Caco-2 (cell line): ENCODE measurements around the gene DCTPP1. TPM values are rescaled to one million over a fixed set of nuclear protein-coding genes. Genes with fewer than 3 reads are reported as not detected.

Source experiments
- BruUV-seq: library from RNA; stranded (reverse); fragments of 400-500 nt; replicated peaks from 2 replicates; lab custom pipeline; 2021; lab: Mats Ljungman, UMichigan
- CTCF ChIA-PET: fragments of 300-600 bp; sonication (Branson Sonifier 250); formaldehyde crosslinking; loops from one replicate; lab custom pipeline; 2022; ENCODE audit warnings: antibody characterized with exemption; lab: Charles Lee
- POLR2A ChIA-PET: fragments of 300-600 bp; sonication (Branson Sonifier 250); formaldehyde crosslinking; loops from one replicate; lab custom pipeline; 2022; ENCODE audit warnings: antibody characterized with exemption; lab: Charles Lee
- DNase-seq, 2 experiments: peaks; one replicate each; pipeline versions ENCODE4 v3.0.0 to v3.0.0-alpha.2; 2020 to 2022
- H3K27me3 ChIP-seq: replicated peaks from 2 replicates; pipeline ENCODE4 v1.6.0; 2011; ENCODE audit warnings: low read length; ENCODE audit not compliant: control insufficient read depth, insufficient read depth
- H3K36me3 ChIP-seq: 2 replicates; pipeline ENCODE4 v1.5.1; 2011; ENCODE audit warnings: low read length; ENCODE audit not compliant: control insufficient read depth, insufficient read depth
- H3K4me1 ChIP-seq: fragments of 250-450 bp; sonication (Bioruptor Pico); 2 replicates; pipeline ENCODE4 v1.5.1; 2020; ENCODE audit warnings: mild to moderate bottlenecking
- H3K4me3 ChIP-seq: 2 replicates; pipeline ENCODE4 v1.5.1; 2011; ENCODE audit warnings: low read depth, mild to moderate bottlenecking, control low read depth, low read length
- H3K9me3 ChIP-seq: fragments of 250-450 bp; sonication (Bioruptor Pico); 2 replicates; pipeline ENCODE4 v1.5.1; 2020; ENCODE audit warnings: mild to moderate bottlenecking, moderate library complexity
- H3K27ac Mint-ChIP-seq: one replicate; pipeline ENCODE4 v1.8.0; 2022; ENCODE audit warnings: mixed read lengths; ENCODE audit not compliant: unreplicated experiment
- H3K27me3 Mint-ChIP-seq: one replicate; pipeline ENCODE4 v1.8.0; 2022; ENCODE audit warnings: mixed read lengths; ENCODE audit not compliant: insufficient read depth, unreplicated experiment
- H3K36me3 Mint-ChIP-seq: one replicate; pipeline ENCODE4 v1.8.0; 2022; ENCODE audit warnings: mild to moderate bottlenecking, mixed read lengths; ENCODE audit not compliant: insufficient read depth, unreplicated experiment
- H3K4me1 Mint-ChIP-seq: one replicate; pipeline ENCODE4 v1.8.0; 2022; ENCODE audit warnings: low read depth, mixed read lengths; ENCODE audit not compliant: unreplicated experiment
- H3K4me3 Mint-ChIP-seq: one replicate; pipeline ENCODE4 v1.8.0; 2022; ENCODE audit warnings: mild to moderate bottlenecking, moderate library complexity, mixed read lengths; ENCODE audit not compliant: unreplicated experiment
- H3K9me3 Mint-ChIP-seq: one replicate; pipeline ENCODE4 v1.8.0; 2022; ENCODE audit warnings: mixed read lengths; ENCODE audit not compliant: unreplicated experiment
- intact Hi-C: fragments of 100-400 bp; cut with micrococcal nuclease; formaldehyde crosslinking; loops from one replicate; pipeline ENCODE4 v1.10.0; 2022; ENCODE audit not compliant: unreplicated experiment
- total RNA-seq: library from RNA; stranded (reverse); gene quantifications from 2 replicates; pipeline ENCODE4 v1.2.3, GENCODE V29; 2022
- TF ChIP-seq, protein P1 (sequence below), 2 experiments: fragments of 200-600 bp in 1 of 2; IDR thresholded peaks; 1 replicate in 1 of 2; 2 replicates in 1 of 2; pipeline versions ENCODE4 v1.5.1 to v1.8.0; 2011 to 2022; ENCODE audit warnings: antibody characterized with exemption in 1 of 2, control low read depth in 1 of 2, inconsistent platforms in 1 of 2, low read depth in 1 of 2, low read length in 1 of 2, mild to moderate bottlenecking in 1 of 2, moderate library complexity in 1 of 2; ENCODE audit not compliant: insufficient read depth in 1 of 2, severe bottlenecking in 1 of 2, unreplicated experiment in 1 of 2

DCTPP1 gene
- total RNA-seq, 1 experiment from 2014 or later, result 51.1 TPM

GRCh38 chr16:30445149-30445407, 15.2 kb upstream of the DCTPP1 start:
- Histone ChIP-seq H3K36me3 (peaks cover 8% of the 10 kb centered on the region; the same call in 1 of the 2 replicates), H3K9me3 (no peaks in the 10 kb centered on the region), H3K27me3 (no peaks in the 10 kb centered on the region), H3K4me1 (peaks cover 29% of the 10 kb centered on the region), H3K4me3 (peak overlapping the region; percentile 80)
- H3K27ac Mint-ChIP-seq, result peak overlapping the region; percentile 39
- TF ChIP-seq, protein P1, sequence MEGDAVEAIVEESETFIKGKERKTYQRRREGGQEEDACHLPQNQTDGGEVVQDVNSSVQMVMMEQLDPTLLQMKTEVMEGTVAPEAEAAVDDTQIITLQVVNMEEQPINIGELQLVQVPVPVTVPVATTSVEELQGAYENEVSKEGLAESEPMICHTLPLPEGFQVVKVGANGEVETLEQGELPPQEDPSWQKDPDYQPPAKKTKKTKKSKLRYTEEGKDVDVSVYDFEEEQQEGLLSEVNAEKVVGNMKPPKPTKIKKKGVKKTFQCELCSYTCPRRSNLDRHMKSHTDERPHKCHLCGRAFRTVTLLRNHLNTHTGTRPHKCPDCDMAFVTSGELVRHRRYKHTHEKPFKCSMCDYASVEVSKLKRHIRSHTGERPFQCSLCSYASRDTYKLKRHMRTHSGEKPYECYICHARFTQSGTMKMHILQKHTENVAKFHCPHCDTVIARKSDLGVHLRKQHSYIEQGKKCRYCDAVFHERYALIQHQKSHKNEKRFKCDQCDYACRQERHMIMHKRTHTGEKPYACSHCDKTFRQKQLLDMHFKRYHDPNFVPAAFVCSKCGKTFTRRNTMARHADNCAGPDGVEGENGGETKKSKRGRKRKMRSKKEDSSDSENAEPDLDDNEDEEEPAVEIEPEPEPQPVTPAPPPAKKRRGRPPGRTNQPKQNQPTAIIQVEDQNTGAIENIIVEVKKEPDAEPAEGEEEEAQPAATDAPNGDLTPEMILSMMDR (IDR thresholded peaks at IDR 0.05; ENCODE audit: insufficient read depth in 1 of 2, low read depth in 1 of 2, low read length in 1 of 2, severe bottlenecking in 1 of 2, unreplicated experiment in 1 of 2), result no peak
- peak overlapping the region; percentile 87 for H3K4me3 Mint-ChIP-seq
- H3K36me3 Mint-ChIP-seq, result peaks cover 41% of the 10 kb centered on the region
- POLR2A ChIA-PET, result interaction anchor here (0.5 to 1.8 kb wide), 2 partner anchors 27 to 84 kb away, joined by 4 to 5 read pairs; no protein-coding TSS in a partner anchor
- no peaks in the 10 kb centered on the region for H3K9me3 Mint-ChIP-seq
- H3K4me1 Mint-ChIP-seq, result peaks cover 13% of the 10 kb centered on the region
- no peaks in the 10 kb centered on the region for H3K27me3 Mint-ChIP-seq
- BruUV-seq, result no TSS peak
- CTCF ChIA-PET, result interaction anchor here (2.7 kb wide), 1 partner anchor 15 kb away, joined by 17 read pairs; the partner anchor contains the start of gene DCTPP1
- no peak for DNase-seq
- intact Hi-C loops, result no loop called here

- Histone ChIP-seq H3K4me3 (peak overlapping the region; percentile 80), H3K9me3 (no peaks in the 10 kb centered on the region), H3K4me1 (peaks cover 29% of the 10 kb centered on the region), H3K27me3 (no peaks in the 10 kb centered on the region), H3K36me3 (peaks cover 8% of the 10 kb centered on the region; the same call in 1 of the 2 replicates)
- H3K27me3 Mint-ChIP-seq, result no peaks in the 10 kb centered on the region
- H3K9me3 Mint-ChIP-seq, result no peaks in the 10 kb centered on the region
- TF ChIP-seq, protein P1 (IDR thresholded peaks at IDR 0.05; ENCODE audit: insufficient read depth in 1 of 2, low read depth in 1 of 2, low read length in 1 of 2, severe bottlenecking in 1 of 2, unreplicated experiment in 1 of 2), result no peak
- peaks cover 41% of the 10 kb centered on the region for H3K36me3 Mint-ChIP-seq
- intact Hi-C loops, result no loop called here
- no peak for DNase-seq
- BruUV-seq, result TSS peak; percentile 73
- CTCF ChIA-PET, result interaction anchor here (2.7 kb wide), 1 partner anchor 15 kb away, joined by 17 read pairs; the partner anchor contains the start of gene DCTPP1
- POLR2A ChIA-PET, result interaction anchor here (0.5 to 1.8 kb wide), 2 partner anchors 27 to 85 kb away, joined by 4 to 5 read pairs; no protein-coding TSS in a partner anchor
- peaks cover 13% of the 10 kb centered on the region for H3K4me1 Mint-ChIP-seq
- peak overlapping the region; percentile 87 for H3K4me3 Mint-ChIP-seq
- H3K27ac Mint-ChIP-seq, result peak overlapping the region; percentile 39
Measured at GRCh38 chr16:30444231-30445148, 14.7 kb upstream of the DCTPP1 start.

GRCh38 chr16:30443631-30444030, 13.8 kb upstream of the DCTPP1 start:
- no TSS peak for BruUV-seq
- POLR2A ChIA-PET, result no interaction called here
- H3K9me3 Mint-ChIP-seq, result no peaks in the 10 kb centered on the region
- Histone ChIP-seq H3K27me3 (no peaks in the 10 kb centered on the region), H3K4me1 (peaks cover 29% of the 10 kb centered on the region), H3K36me3 (peaks cover 8% of the 10 kb centered on the region; the same call in 1 of the 2 replicates), H3K9me3 (no peaks in the 10 kb centered on the region), H3K4me3 (no peak overlapping the region)
- peak overlapping the region; percentile 87 for H3K4me3 Mint-ChIP-seq
- peaks cover 41% of the 10 kb centered on the region for H3K36me3 Mint-ChIP-seq
- no peak overlapping the region for H3K27ac Mint-ChIP-seq
- no peaks in the 10 kb centered on the region for H3K27me3 Mint-ChIP-seq
- no peak for DNase-seq
- peaks cover 13% of the 10 kb centered on the region for H3K4me1 Mint-ChIP-seq
- CTCF ChIA-PET, result interaction anchor here (0.7 kb wide), 1 partner anchor 14 kb away, joined by 4 read pairs; the partner anchor contains the start of gene DCTPP1
- intact Hi-C loops, result no loop called here
- TF ChIP-seq, protein P1 (IDR thresholded peaks at IDR 0.05; ENCODE audit: insufficient read depth in 1 of 2, low read depth in 1 of 2, low read length in 1 of 2, severe bottlenecking in 1 of 2, unreplicated experiment in 1 of 2), result no peak
